GM19463 (cell line): Measurements from ENCODE around the gene MAP6D1.

Experiments
- ATAC-seq: cut with Tn5 transposase; IDR thresholded peaks from one replicate; pipeline ENCODE4 v1.9.1; 2021; ENCODE audit warnings: mild to moderate bottlenecking, moderate library complexity; ENCODE audit not compliant: unreplicated experiment

The MAP6D1 gene

DNA sequence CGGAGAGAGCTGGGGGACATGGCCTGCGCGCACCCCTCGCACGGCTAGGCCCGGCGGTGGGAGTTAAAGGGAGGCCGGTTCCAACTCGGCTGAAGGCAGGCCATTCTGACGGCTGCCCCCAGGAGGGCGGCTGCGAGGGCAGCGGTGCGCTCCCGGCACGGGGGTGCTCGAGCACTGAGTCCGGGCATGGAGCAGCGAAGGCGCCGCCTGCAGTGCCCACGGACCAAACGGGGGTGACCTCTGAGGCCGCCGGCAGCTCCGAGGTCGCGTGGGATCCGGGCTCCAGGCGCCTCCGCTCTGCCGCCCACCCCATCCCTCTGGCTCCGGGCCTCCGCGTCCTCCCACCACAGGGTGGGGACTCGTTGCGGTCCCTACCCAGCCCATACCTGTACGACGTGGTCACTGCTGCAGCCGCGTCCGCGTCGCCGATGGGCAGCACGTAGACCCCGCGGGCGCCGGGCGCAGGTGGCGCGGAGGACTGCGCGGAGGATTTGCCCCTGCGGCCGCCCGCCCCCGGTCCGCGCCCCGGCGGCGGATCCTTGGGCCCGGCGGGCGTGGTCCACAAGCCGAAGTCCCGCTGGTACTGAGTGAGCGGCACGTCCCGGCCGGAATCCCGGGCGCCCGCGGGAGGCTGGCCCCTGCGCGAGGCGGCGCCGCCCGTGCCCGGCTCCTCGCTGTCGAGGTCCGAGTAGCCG is 469 bp downstream of the MAP6D1 start:
- peak; percentile 37 for ATAC-seq

DNA sequence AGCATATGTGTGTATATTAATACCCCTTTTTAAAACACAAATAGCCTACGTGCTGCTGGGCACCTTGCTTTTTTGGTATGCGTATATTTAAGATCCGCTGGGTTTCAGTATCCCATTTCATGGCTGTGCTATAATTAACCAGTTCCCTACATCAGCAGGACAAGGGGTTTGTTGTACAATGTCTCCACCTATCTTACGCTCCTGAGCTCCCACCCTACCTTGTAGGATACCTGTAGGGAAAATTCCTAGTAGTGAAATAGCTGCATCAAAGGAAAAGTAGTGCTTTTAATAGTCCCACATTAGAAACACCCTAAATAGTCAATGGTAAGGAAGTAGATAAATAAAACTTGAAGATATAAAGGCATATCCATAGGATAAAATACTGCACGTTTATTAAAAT is 1.4 kb downstream of the MAP6D1 start:
- no peak for ATAC-seq

DNA sequence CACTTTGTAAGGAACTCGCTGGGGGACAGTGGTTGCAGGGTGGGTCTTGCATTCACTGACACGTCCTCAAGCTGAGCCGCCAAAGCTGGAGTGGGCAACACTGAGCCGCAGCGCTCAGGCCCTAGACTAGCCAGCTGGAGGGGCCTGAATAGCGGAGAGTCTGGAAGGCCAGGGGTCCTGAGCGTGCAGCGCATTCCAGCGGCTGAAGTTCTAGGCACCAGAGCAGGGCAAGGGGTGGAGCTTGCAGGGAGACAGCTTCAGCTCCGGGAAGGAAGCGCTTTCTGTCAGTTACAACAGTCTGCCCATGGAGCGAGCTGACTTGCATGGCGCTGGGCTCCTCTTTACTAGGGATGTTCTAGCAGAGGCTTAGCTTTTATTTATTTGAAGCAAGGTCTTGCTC is 2.7 kb downstream of the MAP6D1 start:
- ATAC-seq = no peak

DNA sequence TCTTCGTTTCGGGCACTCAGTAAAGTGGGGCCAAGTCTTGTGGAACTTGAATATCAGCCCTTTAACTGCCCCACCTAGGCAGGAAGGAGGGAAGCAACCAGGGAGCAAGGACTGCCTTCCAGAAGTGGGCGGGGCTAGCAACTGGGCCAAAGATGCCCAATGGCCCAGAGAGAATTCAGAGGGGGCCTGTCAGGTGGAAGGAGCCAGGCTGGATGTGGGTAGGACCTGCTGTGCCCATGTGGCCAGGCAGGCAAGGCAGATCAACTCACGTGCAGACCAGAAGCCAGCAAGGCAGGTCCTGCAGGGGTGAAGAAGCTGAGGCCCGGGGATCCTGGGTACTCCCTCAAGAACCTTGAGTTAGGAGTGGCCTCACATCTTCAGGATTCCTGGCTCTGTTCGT is 5.5 kb downstream of the MAP6D1 start:
- no peak for ATAC-seq

DNA sequence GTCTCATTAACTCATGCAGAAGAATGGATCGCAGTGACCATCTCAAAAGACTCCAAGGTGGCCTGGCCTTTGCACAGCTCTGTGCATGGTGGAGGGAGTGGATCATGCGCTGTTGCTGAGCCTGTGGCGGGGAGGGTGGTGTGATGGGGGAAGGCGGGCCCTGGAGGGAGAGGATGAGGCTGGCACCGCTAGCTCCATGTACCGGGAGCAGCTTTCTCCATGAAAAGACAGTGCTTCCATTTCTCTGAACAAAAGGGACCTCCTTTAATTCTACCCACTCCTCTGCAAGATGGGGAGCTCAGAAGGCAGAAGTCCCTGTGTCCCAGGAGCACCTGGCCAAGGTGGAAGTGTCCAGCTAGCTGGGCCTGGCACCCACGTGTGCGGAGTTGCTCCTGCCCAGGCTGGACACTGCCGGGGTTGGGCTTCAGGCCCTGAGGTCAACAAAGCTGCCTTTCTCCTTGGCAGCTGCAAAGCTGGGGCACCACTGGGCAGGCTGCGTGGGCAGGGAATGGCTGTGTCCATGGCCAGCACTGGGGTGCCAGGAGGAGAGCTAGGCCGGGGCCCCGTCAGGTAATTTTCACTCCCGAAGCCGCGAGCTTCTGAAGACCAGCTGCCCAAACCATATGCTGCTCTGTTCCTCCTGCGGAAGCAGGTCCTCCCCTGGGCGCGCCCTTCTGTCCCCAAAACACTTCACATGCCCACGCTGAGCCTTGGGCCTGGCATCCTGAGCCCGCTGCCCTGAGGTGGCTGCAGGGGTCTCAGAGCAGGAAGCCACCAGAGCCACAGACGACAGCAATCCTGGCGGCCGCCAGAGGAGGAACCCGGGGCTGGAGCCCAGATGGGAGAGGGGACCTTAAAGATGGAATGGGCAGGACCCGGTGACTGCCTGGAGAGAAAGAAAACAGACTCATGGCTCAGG is 6.4 kb downstream of the MAP6D1 start:
- no peak for ATAC-seq

DNA sequence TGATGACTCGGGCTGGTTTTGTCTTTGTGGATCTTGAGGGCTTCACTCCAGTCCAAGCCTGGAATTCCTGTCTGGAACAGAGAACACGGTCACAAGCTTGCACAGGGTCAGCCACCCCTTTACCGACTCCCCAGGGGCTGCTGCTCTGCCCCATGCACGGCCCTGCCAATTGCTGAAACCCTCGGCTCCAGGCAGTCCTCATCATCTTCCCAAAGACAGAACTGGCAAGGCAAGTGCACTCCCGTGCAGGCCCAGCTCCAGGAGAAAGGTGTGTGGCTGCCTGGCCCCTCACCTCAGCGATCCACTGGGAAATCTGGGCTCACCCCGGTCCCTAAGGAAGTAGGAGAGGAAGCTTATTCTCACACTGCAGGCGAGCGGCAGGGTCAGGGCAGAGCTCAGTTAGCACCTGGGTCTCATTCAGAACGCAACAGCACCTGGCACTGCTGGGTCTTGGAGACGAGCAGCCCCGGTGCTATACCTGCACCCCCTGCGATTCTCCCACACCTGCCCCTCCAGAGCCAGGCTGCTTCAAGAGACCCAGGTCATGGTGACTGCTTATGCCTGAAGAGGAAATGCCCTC is 7.2 kb downstream of the MAP6D1 start:
- ATAC-seq = no peak

DNA sequence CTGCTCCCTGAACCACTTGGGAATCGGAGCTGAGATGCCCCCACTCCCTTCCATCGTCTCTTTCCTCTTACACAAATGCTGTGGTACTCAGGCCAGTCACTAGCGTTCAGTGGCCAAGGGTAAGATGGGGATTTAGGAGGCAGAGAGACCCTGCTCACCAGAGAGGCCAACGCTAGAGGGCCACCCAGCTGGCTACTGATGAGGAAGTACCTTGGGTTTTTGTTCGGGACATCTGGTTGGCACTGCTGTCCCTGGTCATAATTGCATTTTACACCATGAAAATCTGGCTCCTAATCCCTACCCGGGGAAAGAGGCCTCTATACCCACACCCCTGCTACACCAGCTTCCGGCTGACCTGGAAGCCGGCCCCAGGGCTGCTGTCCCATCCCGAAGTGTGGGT is 7.7 kb downstream of the MAP6D1 start:
- ATAC-seq = no peak

DNA sequence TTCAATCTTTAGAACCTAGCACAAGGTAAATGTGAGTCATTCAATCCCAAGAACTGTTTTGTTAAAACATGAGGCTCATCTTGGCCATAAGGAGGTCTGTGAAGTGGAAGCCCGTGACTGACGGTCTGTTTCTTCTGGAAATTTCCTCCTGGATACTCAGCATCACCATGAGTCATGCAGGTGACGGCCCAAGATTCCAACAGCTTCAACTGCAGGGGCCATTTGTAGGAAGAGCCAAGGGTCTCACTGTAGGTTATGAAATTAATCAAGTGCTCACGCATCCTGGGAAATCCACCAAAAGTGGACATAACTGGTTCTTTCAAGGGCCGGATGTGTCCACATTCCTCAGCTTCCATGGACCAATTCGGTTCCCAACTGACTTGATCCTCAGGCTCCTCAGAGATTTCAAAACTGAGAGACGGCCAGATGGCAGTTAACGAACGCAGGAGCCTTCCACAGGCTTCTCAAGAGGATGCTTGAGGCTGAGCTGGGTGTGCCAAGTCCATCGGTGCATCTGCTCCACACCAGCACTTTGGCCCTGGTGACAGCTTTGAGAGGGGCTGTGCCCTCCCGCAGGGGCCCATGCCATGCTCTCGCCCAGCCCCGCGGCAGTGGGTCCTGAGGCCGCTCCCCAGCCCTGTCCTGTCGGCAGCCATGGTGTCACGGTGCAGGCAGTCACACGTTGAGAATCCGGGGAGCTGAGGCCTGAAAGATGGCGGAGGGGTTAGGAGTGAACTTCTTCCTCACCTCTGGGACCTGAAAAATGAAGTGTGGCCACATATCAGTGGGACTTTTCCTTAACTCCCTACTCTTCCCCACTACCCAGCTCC is 8.5 kb downstream of the MAP6D1 start:
- no peak for ATAC-seq

DNA sequence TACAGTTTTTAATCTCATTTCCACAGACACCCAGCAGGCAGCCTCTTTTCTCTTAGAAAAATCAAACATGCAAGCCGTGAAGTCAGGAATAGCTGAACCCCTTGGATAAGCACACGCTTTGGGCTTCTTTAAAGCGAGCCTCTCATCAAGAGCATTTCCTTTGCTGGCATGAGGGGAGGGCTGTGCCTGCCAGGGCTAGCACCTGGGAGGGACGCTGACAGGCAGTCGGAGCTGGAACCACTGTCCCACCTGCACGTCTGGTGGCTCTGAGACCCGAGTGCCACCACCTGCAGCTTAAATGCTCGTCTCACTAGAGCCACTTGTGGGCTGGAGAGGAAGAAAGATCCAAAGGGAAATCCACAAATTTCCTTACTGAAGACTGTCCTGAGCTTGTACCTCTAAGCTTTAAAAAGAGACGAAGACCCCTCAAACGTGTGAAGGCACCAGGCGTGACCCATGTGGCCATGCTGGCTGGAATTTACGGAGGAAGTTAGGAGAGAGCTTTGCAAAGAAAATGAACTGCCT is 9.4 kb downstream of the MAP6D1 start:
- ATAC-seq = no peak

DNA sequence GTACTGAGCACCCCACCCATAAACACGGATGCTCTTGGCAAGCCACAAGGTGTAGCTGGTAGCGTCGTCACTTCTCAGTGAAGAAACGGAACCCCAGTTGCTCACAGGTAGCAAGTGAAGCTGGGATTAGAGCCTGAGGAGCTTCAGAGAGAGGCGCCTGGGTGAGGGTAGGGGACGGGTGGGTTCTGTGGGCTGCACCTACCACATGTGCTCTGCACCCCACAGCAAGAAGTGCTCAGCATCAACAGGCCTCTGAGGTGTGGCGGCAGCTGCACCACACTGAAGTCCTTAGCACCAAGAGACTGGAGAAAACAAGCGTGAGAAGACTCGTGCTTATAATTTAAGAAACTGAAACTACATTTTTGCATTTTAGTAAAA is 9.8 kb downstream of the MAP6D1 start:
- no peak for ATAC-seq

DNA sequence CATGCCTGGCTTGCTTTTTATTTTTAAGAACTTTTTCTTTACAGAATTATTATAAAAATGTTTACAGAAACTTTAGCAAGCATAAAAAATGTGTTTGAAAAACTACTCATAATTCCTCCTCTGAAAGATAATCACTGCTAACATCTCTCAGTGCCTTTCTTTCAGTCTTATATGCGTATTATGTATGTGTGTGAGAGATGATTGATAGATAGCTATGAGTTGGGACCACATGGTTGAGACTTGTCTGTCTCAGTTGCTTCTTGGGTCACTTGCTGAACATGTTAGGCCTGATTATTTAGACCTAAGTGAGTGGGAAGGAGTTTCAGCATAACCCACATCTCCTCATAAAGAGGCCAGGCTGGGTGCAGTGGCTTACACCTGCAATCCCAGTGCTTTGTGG is 11.1 kb downstream of the MAP6D1 start:
- ATAC-seq = no peak

DNA sequence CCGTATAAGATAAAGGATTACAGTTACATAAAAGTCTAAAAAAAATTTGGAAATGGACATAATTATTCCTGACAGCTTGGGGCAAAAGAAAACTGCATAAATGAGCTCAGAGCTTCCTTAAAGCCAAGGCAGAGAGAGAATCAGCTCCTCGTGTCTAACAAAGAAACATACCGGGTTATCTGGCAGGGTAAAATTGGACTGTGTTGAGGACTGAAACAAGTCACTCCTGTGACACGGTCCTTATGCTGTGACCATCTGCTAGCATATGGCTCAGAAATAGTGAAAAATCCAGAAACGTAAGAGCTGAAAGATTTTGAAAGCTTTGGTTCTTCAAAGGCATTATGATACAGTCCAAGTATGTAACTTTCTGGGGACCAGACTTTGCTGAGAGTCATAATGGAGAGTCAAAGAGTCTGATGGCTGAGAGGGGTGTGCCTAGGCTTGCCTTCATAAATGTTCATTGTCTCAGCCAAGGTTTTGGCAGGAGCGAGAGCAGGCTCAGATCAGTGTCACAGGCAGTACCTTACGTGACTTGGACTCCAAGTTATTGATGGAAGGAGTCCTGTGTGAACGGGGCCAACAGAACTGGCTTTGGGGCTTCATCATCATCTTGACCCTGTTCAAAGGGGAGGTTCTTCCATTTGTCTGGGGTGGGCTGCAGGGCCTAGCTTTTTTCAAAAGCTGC is 12.5 kb downstream of the MAP6D1 start:
- ATAC-seq = no peak

DNA sequence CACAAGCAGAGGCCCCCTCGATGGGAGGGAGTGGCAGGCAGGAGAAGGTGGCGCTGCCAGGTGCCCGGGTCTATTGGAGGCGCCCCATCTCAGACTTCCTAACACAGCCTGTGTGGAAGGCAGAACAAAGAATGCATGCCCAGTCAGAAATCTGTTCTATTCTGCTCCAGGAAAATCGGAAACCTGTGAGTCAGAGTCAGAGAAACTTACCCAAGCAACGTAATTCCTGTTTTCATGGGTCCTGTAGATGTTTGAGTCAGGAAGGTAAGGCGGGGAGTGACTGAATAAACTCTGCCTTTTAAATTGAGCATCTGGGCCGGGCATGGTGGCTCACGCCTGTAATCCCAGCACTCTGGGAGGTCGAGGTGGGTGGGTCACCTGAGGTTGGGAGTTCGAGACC is 13.7 kb downstream of the MAP6D1 start:
- no peak for ATAC-seq

DNA sequence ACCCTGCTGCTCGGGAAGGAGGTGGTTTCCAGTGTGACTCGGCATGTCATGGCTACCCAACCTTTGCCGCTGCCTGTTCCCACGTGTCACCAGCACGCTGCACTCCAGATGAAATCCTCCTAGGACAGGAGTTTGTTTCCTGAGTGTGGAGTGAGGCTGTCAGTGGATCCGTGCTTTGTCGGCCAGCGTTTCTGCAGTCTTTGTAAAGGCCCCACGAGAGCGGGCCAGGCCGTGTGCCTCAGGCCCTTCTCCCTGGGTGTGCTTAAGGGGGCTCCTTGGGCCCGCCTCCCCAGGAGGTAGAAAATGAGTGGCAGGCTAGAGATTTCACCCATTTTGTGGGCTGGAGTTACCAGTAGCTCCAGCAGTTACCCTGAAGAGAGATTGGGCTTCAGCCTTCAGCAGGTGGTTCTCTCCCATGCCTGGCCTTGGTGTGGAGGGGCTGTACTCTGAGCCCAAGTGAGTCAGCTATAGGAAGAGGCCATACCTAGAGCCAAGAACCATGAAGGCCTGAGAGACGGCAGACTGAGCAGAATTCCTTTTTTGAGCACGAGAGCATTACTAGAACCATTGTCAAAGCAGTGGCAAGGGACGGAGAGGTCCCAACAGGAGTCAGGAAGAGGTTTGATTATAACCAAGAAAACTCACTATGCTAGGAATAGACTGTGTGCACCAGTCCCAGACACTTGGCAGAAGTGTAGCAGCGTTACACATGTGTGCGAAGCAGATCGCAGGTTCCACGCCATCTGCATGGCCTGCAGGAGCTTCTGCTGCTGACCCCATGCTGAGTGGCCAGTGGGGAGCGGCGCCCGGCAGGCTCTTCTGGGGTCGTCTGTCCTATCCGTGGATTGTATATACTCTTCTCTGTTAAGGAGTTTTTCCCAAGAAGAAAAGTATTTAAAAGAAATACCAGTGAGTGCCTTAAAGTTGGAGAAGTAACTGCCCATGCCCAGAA is 14.5 kb downstream of the MAP6D1 start:
- ATAC-seq = no peak

DNA sequence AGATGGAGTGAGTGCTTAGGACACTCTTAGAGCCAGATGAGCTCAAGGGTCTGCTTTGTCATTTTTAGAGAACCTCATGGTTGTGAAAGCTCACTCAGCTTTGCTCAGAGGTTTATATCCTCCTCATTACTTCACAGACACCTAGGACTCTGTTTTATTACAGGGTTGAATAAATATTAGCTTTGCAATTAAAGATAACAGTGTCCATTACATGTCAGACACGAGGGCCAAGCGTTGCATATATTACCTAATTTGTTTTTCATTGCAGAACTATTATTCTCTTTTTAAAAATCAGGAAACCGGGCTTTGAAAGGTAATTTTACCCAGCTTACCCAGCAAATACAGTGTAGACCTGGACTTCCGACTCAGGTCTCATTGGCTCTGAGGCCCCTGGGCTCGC is 16.1 kb downstream of the MAP6D1 start:
- ATAC-seq = no peak

DNA sequence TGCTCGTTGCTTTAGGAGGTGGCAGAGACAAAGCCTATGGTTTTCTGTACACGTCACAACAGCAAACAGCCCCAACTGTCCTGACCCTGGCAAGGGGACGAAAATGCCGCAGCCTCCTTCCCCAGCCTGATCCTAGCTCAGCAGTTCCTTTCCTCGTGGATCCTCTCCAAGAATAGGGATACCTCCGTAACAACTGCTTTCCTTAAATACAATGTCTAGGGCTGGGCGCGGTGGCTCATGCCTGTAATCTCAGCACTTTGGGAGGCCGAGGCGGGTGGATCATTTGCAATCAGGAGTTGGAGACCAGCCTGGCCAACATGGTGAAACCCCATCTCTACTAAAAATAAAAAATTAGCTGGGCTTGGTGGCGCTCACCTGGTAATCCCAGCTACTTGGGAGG is 17.0 kb downstream of the MAP6D1 start:
- no peak for ATAC-seq

DNA sequence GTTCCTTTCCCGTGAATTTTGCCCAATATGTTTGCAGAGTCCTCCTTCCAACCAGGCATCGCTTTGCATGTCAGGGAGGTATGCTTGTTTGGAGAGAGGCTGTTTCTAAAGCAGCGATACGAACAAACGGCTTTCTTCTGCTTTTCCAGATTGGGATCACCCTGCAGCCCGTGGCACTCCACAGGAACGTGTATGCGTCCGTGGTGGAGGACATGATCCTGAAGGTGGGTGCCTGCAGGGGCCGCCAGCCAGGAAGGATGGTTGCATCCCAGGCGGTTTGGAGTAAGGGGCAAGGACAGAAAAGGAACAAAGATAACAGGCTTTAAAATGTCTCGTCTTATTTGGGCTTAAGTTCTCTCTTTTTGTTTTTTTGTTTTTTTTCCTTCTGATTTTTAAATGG is 17.5 kb downstream of the MAP6D1 start:
- ATAC-seq = no peak

DNA sequence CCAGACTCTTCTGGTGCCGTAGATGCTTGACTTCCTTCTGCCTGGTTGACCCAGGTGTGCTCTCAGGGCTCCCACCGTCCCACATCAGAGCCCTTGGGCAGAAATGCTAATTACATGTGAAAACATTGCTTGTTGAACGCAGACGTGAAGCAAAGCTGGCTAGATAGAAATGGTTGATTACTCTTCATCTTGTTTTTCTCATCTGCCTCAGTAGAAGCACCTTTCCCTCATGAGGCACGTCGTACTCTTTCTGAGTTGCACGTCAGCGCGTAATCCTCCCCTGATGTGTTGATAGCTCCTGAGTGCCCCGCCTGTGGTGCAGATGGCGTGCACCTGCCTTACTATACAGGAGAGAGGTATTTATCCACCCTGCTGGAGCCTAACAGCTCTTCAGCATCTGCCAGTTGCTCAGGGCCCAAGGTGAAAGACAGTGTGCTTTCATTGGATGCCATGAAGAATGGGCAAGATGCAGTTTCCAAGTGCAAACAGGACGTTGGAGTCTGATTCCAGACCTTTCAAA is 18.1 kb downstream of the MAP6D1 start:
- ATAC-seq = no peak

DNA sequence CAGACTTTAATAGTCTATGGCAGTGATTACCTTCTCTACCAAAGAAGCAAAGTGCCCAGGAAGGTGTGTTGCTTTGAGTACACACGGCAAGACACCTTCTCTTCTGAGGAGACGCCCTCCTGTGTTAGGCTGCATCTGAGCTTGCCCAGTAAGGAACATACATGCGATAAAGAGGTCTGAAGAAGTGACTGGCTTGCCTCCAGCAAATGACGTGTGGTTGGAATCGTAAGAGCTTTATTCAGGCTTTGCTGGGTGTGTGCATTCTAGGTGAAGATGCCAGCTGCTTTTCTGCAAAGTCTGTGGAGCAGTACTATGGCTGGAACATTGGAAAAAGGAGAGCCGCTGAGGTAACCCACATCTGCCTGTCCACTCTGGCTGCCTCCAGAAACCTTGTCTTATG is 22.4 kb downstream of the MAP6D1 start:
- ATAC-seq = no peak
